ENCODE data around the gene TEF.

The TEF gene, protein sequence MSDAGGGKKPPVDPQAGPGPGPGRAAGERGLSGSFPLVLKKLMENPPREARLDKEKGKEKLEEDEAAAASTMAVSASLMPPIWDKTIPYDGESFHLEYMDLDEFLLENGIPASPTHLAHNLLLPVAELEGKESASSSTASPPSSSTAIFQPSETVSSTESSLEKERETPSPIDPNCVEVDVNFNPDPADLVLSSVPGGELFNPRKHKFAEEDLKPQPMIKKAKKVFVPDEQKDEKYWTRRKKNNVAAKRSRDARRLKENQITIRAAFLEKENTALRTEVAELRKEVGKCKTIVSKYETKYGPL

DNA sequence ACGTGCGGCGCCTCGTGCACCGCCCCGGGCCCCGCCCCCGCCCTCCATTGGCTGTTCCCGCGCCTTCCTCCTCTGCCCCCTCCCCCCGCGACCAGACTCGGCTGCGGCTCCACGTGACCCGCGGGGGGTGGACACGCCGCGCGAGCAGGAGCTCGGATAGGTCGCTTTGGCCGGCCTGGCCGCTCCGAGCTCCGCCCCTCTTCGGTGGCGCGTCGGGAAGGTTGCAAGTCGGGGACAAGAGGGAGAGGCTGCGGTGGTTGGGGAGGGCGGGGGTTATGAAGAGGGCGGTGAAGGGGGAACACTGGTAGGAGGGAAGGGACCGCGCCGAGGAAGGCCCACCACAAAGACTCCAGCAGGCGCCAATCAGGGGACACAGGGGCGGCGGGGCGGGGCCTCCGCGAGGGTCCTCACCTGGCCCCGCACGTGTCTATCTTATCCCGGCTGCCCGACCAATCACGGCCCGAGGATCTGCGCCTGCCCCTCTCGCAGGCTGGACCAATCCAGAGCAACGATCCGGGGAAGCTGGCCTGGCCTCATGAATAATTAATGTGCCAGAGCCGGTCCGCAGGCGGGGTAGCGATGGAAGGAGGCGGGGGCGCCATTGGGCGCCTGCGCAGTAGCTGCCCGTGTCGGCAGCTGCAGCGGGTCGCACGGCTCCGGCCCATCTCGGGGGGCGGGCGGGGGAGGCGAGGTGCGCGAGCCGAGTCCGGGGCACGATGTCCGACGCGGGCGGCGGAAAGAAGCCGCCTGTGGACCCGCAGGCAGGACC is at the start of gene TEF:
Gene TEF, plus strand, starts transcription at position 614 of the 769 bp plus-strand sequence. Its CDS starts 103 bp downstream, at position 717.
- DNase-seq (ENCODE audit: low read depth) = peak; percentile 97

GRCh38 chr22:41332217-41332939 is 49.4 kb upstream of the TEF start:
- DNase-seq (ENCODE audit: low read depth) = no peak

DNA sequence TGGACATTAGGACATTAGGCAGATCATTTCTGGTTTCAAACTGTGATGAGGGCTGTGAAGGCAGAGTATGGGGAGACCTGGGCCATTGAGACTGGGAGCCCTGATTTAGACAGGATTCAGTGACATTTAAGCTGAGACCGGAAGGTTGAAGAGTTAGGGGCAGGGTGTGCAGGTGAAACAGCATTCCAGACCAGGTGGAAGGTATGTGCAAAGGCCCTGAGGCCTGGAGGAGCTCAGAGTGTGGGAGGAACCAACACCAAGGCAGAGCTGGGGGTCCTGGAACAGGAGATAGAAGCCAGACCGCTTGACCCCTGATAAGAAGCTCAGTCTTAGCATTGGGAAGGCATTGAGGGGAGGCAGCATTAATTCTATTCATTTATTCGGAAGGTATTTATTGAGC is 47.9 kb upstream of the TEF start:
- no peak for DNase-seq (ENCODE audit: low read depth)

DNA sequence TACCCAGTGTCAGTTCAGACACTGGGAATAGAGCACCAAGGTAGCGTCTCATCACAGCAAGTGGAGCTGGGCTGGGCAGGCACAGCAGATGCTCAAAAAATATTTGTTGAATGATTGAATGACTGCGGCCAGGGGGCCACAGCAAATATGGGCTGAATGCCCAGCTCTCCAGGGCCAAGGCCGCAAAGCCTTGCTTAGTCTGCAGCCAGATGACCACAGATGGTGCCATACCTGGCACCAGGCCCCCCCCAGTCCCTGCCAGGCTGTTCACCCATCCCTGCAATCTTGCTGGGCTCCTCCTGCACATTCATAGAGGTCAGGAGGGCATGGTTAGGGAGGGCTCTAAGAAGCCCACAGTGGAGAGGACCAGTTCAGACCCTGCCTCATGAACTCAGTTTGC is 47.5 kb upstream of the TEF start:
- DNase-seq (ENCODE audit: low read depth) = no peak

DNA sequence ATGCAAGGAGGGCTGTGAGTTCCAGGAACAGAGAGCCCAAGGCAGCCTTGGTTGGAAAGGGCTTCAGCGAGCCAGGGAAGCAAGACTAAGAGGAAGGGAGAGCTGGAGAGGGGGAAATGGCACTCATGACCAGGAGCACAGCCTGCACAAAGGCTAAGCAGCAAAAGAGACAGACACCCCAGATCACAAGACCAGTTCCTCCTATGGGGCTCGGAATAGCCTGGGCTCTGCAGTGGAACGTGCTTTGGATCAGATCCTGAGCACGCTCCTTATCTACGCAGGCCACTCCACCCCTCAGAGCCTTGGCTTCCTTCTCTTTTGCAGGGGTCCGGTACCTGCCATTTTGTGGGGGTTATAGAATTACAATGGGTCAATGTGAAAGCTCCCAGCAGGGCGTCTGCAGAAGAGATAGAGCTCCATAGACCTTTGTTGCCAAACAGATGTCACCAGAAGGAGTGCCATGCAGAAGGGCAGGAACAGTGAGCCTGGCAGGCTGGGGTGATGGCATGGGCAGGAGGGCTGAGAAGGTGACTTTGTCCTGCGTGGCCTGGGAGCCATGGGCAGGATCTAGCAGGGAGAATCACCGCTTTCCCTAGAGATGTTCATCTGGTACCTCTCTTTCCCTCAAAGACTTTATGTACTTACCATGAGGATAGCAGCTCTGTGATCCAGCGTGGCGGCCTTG is 46.6 kb upstream of the TEF start:
- no peak for DNase-seq (ENCODE audit: low read depth)

DNA sequence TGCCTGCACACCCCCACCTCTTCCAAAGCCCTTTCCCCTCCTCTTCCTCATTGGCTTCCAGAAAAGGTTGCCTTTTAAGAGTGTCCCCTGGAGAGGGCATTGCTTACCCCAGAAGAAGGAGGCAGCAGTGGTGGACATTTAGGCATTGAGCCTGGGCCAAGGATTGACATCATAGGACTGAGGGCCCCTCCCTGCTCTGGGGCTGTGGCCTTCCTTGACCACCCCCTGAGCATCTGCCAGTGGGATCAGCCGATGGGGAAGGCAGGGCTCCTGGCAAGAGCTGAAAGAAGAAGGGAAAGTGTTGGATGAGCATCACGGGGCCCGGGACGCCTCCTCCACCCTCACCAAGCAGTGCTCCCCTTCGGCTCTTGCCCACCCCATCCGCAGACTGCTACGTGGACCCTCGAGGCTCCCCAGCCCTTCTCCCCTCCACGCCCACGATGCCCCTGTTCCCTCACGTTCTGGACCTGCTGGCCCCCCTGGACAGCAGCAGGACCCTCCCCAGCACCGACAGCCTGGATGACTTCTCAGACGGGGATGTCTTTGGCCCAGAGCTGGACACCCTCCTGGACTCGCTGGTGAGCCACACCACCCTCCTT is 43.0 kb upstream of the TEF start:
- DNase-seq (ENCODE audit: low read depth) = no peak

DNA sequence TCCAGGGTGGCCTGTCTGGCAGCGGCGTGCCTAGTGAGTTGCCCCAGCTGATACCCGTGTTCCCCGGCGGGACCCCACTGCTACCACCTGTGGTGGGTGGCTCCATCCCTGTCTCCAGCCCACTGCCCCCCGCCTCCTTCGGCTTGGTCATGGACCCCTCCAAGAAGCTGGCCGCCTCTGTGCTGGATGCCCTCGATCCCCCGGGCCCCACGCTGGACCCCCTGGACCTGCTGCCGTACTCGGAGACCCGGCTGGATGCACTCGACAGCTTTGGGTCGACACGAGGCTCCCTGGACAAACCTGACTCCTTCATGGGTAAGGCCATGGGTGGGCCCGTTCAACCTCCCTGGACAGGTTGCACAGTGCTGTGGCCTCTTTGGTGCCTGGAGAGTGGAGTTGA is 41.9 kb upstream of the TEF start:
- no peak for DNase-seq (ENCODE audit: low read depth)

GRCh38 chr22:41340357-41340756 is 41.4 kb upstream of the TEF start:
- no peak for DNase-seq (ENCODE audit: low read depth)

GRCh38 chr22:41341012-41341411 is 40.7 kb upstream of the TEF start:
- no peak for DNase-seq (ENCODE audit: low read depth)

DNA sequence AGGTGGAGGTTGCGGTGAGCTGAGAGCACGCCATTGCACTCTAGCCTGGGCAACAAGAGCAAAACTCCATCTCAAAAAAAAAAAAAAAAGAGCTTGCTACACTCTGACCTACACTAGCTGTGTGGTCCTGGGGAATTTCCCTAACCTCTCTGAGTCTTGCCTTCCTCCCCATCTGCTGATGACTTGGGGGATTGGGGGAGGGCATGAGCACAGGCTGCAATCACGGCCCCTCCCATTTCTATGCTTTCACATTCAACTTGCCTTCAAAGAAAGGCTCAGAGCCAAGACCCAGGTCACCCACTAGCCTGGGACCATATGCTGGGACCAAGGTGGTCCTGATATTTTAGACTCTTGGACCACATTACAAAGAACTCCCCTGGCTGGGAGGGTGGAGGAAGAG is 39.8 kb upstream of the TEF start:
- DNase-seq (ENCODE audit: low read depth) = no peak

DNA sequence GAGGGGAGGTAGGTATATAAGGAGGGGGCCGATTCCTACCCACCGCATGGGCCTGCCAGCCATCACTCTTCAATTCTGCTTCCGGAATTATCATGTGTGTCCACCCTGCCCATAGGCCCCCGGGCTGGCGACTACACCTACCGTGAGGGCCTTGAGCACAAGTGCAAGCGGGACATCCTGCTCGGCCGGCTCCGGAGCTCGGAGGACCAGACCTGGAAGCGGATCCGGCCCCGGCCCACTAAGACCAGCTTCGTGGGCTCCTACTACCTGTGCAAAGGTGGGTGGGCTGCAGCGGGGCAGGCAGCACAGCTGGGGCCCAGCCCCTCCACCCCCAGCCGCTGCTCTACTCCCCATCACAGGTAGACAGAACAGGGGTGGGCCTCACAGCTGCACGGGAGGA is 38.4 kb upstream of the TEF start:
- no peak for DNase-seq (ENCODE audit: low read depth)

- no peak for DNase-seq (ENCODE audit: low read depth)
Observed at GRCh38 chr22:41343717-41344116, 38.0 kb upstream of the TEF start.

DNA sequence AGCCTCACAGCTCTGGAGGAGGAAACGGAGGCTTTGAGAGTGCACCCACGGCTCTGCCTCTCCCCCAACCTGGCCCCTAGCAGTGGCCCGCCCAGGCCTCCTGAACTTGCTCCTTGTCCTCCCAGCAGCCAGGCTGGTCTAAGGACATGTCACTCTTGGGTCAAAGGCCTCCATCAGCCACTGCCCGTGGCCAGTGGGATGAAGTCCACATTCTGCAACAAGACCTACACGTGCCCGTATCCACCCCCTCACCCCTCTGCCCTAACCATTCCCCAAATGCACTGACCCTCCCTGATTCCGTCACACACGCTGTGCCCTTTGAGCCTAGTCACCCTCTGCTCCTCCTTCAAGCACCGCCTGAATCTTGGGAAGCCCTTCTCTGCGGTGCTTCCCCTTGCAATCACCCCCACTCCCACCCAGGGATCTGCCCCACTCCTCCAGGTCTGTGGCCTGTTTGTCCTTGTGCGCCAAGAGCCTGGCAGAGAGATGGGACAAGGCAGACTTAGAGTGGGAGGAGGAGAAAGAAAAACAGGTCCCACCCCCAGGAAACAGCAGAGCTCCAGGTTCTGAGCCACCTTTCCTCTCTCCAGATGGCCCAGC is 37.5 kb upstream of the TEF start:
- DNase-seq (ENCODE audit: low read depth) = no peak

GRCh38 chr22:41345807-41346335 is 35.9 kb upstream of the TEF start:
- no peak for DNase-seq (ENCODE audit: low read depth)

DNA sequence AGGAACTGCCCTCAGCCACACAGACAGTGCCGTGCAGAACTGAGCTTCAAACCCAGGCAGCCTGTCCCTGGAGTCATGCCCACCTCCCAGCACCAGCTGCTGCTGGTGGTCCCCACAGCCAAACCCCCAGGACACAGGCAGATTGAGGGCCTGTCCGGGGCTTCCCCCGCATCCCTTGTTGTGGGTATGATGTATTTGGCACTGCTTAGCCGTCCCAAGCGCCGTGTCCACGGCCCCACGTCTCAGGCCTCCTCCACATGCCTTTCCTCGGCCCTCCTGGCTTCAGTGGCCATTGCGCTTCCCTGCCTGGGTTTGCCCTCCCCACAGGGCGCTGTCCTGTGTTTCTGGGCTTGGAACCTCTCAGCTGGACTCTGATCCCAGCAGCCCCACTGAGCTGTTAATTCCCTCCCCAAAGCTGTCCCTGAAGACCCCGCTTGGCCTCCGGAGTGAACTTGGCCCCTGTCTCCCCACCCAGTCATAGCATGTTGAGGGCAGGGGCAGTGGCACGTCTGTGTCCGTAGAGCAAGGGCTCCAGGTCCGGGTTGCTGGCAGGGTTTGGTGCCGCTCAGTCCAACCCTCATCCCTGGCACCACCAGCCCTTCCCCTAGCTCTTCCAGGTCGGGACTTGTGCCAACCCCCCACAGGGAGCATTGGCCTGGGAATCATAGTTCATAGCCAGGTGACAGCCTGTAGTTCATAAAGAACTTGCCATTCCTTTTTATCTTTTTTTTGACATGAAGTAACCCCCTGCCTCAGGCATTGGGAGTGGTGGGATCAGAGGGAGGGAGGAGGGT is 34.5 kb upstream of the TEF start:
- no peak for DNase-seq (ENCODE audit: low read depth)

DNA sequence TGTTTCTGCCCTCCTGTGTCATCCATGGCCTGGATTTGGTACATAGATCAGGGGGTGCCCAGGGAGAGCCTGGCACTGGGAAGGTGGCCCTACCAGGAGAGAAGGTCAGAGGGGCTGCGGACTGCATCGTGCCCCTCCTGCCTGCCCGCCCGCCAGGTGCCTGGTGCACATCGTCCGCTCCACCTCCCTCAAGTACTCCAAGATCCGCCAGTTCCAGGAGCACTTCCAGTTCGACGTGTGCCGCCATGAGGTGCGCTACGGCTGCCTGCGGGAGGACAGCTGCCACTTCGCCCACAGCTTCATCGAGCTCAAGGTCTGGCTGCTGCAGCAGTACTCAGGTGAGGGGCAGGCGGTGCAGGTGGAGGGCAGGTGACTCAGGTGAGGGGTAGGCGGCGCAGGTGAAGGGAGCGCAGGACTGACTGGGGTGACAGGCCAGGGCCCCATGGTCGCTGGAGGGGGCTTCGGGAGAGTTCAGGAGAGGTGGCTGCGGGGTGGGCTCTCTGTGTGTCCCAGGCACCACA is 32.7 kb upstream of the TEF start:
- no peak for DNase-seq (ENCODE audit: low read depth)

DNA sequence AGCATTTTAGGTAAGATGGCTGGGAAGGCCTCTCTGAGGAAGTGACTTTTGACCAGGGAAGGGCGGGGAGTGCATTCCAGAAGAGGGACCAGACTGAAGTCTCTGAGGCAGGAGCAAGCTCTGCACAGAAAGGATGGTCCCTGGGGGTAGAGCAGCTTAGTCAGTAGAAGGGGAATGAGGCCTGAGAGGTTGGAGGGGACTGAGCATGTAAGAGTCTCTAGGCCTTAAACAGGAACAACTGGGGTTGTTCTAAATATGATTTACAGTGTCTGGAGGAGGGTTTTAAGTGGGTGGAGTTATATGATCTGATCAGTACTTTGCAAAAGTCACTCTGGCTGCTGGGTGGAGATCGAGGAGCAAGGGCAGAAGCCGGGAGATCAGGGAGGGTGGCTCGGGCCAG is 31.7 kb upstream of the TEF start:
- DNase-seq (ENCODE audit: low read depth) = no peak

DNA sequence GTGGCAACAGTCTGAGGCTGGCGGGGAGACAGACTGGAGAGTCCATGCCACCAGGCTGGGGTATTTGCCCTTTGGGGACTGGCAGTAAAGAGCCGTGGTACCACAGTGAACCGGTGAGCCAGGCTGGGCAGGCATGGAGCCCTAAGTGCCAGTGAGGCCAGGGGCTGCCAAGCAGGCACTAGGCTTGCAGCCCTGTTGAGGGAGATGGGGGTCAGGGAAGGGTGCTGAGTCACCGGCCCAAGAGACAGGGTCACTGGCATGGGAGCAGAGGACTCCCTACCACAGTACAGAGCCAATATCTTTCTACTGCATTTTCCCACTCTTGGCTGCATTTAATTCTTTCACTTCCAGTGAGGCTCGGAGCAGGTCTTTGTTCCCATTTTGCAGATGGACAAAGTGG is 30.7 kb upstream of the TEF start:
- no peak for DNase-seq (ENCODE audit: low read depth)

GRCh38 chr22:41352058-41352457 is 29.7 kb upstream of the TEF start:
- no peak for DNase-seq (ENCODE audit: low read depth)

- no peak for DNase-seq (ENCODE audit: low read depth)
Observed at GRCh38 chr22:41353862-41354575, 27.7 kb upstream of the TEF start.
